HG03139 (cell line): Measurements from ENCODE around the gene BTK.

Experiments used
- ATAC-seq: cut with Tn5 transposase; IDR thresholded peaks from one replicate; pipeline ENCODE4 v1.9.1; 2021; ENCODE audit not compliant: unreplicated experiment

The BTK gene

DNA sequence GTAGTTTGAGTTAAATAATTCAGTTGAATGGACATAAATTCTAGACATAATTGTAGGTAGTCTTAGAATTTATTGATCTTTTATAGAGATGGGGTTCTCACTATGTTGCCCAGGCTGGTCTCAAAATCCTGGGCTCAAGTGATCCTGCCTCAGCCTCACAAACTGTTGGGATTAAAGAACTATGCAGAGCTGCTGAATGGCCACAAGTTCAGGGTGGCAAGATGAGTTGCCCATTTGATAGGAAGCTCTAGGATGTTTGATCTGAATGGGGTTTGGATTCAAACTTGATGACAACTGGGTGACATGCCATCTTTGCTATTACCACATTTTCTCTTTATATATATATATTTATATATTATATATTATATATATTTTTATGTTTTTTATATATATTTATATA is 8.4 kb upstream of the BTK start:
- no peak for ATAC-seq

DNA sequence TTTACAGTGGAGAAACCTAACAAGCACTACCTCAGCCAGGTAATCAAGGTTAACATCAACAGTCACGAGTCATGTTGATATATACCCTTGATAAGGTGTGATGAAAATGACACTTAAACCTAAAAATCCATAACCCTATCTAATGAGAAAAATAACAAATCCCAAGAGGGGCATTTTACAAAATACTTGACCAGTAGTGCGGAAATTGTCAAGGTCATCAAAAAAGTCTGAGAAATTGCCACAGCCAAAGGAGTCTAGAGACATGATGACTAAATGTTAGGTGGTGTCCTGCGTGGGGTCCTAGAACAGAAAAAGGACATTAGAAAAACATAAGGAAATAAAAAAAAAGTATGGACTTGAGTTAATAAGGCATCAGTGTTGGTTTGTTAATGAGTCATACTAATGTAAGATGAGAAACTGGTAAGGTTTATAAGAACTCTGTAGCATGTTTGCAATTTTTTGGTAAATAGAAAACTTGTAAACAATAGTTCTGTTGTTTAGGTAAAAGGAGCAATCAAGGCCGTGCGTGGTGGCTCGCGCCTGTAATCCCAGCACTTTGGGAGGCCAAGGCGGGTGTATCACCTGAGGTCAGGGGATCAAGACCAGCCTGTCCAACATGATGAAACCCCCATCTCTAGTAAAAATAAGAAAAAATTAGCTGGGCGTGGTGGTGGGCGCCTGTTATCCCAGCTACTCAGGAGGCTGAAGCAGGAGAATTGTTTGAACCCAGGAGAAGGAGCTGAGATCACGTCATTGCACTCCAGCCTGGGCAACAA is 7.7 kb upstream of the BTK start:
- ATAC-seq = no peak

- no peak for ATAC-seq
Observed at GRCh38 chrX:101391831-101392230, 5.8 kb upstream of the BTK start.

- ATAC-seq = peak; percentile 86
Observed at GRCh38 chrX:101390664-101391525, 4.9 kb upstream of the BTK start, which contains the start of gene RPL36A. TSS of gene RPL36A (plus strand) at chrX:101391011. CDS start at chrX:101391044, 33 bp downstream.

DNA sequence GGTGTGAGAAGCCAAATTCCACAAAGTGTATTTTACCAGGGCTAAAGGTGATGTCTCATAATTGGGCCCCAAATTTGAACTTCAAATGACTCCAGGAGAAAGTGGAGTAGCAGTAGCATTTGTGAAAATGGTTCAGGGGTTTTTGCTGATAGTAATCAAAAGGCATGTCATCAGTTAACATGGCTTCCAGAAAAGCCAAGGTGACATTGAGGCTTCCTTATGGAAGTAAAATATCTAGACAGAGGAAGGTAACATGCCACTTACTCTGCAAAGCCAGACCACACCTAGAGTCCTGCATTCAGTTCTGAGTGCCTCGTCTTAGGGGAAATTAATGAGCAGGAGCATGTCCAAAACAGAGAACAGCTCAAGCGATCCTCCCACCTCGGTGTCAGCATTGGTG is 2.6 kb upstream of the BTK start:
- no peak for ATAC-seq

- no peak for ATAC-seq
Observed at GRCh38 chrX:101386542-101386885, 523 bp upstream of the BTK start.

DNA sequence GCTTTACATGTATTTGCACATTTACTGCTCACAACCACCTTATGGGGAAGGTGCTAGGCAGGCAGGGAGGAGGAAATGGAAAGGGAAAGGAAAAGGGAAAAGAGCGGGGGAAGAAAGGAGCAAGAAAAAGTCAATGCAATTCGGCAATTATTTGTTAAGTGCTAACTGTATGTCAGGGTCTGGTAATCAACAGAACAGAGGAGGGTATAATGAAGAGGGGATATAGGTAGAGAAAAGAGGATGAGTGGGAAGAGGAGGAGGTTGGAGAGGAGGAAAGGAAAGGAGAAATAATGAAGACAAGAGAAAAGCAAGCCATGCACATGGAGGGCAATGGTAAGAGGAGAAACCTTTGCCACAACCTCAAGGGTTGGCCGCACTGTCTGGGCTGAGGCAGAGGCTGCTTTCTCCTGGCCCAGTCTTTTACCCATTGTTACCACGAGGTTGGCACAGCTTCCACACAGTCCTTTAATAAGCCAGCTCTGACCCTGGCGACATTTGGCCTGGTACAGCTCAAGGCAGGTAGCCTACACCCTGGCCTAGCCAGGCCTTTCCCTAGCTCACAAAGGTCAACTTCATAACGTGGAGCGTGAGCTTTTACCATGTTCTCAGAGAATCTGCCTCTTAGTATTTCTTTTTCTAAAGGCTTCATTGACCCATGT is 836 bp downstream of the BTK start:
- ATAC-seq = no peak

GRCh38 chrX:101383679-101384205 is 2.2 kb downstream of the BTK start:
- peak; percentile 74 for ATAC-seq

GRCh38 chrX:101377547-101377946 is 8.4 kb downstream of the BTK start:
- no peak for ATAC-seq

- peak; percentile 73 for ATAC-seq
Observed at GRCh38 chrX:101370888-101371504, 15.0 kb downstream of the BTK start.

DNA sequence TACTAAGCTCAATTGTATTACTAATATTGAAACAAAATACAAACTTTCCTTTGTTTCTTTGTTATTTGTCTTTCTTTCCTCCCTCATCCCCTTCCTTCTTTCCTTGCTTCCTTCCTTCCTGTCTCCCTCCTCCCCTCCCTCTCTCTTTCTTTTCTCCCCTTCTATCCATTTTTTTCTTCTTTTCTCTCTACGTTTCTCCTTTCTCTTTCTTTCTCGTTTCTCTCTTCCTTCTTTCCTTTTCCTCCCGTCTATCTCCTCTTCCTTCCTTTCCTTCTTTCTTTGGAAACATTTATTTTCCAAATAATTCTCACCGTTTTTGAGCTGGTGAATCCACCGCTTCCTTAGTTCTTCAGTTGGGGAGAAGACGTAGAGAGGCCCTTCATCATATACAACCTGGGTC is 16.3 kb downstream of the BTK start:
- ATAC-seq = no peak

- ATAC-seq = no peak
Observed at GRCh38 chrX:101368800-101369199, 17.2 kb downstream of the BTK start.

GRCh38 chrX:101365301-101365795 is 20.6 kb downstream of the BTK start:
- no peak for ATAC-seq

DNA sequence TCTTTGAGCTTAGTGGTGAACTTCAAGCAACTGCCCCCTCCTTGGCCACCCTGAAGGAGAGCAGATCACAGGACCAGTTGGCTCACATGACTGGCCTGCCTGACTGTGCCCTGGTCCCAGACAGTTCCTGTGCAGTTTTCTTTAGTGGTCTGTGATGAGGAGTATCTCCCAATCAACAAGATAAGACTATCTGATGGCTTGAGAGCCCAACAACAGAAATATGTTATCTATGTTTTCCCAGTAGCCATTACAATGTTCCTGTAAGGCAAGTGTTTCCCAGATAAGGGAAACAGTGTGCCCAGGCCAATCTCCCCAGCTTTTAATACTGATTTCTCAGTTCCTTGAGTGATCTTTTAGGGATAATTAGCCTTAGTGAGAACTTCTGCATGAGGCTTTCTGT is 23.2 kb downstream of the BTK start:
- ATAC-seq = no peak

GRCh38 chrX:101362116-101362515 is 23.9 kb downstream of the BTK start:
- no peak for ATAC-seq

DNA sequence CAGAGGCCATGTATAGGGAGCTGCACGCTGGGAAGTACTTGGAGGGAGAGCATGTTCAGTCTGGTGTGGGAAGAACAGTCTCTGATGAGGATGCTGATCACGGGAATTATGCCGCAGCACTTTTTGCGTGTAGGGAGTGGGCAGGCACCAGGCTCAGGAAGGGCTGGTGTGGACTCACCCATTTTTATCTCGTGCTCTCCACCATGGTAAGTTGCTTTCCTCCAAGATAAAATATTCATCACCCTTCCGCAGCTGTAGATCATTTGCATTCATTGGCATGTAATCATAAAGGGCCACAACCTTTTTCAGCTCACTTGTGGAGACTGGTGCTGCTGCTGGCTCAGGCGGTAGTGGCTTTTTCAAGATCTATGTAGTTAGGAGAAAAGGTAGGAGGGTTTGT is 25.6 kb downstream of the BTK start:
- no peak for ATAC-seq

GRCh38 chrX:101359966-101360365 is 26.0 kb downstream of the BTK start:
- no peak for ATAC-seq

GRCh38 chrX:101357166-101357795 is 28.7 kb downstream of the BTK start:
- ATAC-seq = no peak

DNA sequence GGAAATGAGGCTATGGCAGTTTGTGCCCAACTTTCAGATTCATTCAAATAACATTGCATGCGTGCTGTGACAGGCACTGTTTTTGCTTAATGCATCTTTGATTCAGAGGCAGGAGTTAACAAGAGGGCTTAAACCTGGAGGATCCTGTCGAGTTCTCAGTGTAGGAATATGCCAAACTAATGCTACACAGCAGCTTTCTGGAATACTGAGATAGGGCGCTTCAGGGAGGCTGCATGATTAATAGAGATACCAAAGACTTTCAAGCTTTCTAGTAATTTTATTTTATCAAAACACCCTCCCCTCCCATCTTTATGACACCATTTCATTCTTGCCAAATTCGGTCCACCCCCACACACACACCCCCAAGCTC is 36.8 kb downstream of the BTK start:
- no peak for ATAC-seq

DNA sequence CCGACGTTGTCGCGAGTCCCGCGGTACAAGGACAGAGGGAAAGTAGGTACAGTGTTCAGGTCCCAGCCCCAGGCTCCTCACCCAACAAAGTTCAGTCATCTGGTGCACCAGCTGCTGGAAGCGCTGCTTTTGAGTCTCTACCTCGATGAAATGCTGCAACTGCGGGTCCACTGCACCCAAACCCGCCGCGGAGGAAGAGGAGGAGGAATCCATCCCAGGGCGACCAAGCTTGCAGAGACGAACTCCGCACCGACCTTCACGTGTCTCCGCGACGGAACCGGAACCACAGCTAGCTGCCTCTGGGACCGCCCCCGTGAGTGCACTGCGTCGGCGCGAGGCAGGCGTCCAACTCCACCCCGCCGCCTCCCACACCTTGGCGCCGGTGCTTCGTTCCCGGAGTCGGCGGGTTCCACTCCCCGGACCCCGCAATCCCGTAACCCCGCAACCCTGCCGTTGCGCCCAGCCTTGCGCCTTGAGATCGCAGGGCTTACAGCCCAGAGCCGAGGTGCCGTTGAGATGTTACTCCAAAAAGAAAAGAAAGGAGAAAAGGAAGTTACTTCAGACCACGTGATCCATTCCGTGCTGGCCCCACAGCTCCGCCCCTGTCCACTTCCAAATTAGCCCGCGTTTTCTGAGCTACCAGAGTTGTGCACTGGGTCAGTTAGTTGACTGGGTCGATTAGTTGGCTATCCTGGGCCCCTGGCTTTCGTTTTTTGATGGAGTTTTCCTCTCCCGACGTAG is 37.4 kb downstream of the BTK start, which contains the start of gene TIMM8A:
Gene TIMM8A (minus strand): TSS at position 291 of the 741 bp plus-strand sequence. CDS start 78 bp downstream, at position 213.
- peak; percentile 98 for ATAC-seq
